ENCODE results near the gene FGFR4. TPM values are rescaled to one million over a fixed set of nuclear protein-coding genes. Genes with fewer than 3 reads are reported as not detected.

FGFR4 gene
- polyA plus RNA-seq, 1 of the 3 experiments (the other 2 are of a cell fraction): 5.6 TPM

- H3K9ac ChIP-seq: no peak overlapping the region
- no peaks in the 10 kb centered on the region for H3K79me2 ChIP-seq (ENCODE audit: insufficient read depth)
- no peaks in the 10 kb centered on the region for H3K27me3 ChIP-seq (ENCODE audit: insufficient read depth)
- no peak overlapping the region for H3K4me3 ChIP-seq (ENCODE audit: low read depth in 2 of 2, low read length in 1 of 2)
- peaks cover 0 to 9% of the 10 kb centered on the region in 2 experiments; a peak in 1 of 4 replicates for H3K4me1 ChIP-seq (ENCODE audit: control insufficient read depth in 1 of 2, insufficient read depth in 2 of 2, low read depth in 1 of 2, low read length in 1 of 2)
- no peak overlapping the region for H3K4me2 ChIP-seq
- no peaks in the 10 kb centered on the region for H3K9me2 ChIP-seq
- CTCF ChIA-PET: interaction anchor here (0.9 to 9.0 kb wide), 10 partner anchors 9 to 428 kb away, joined by 3 to 87 read pairs (median 4); partner anchors contain the start of gene UIMC1
- WGBS (ENCODE audit: low lambda C conversion rate): 63% methylated on average over 13 of the region's 13 CpGs
- TF ChIP-seq TAF1 (IDR thresholded peaks at IDR 0.05; ENCODE audit: borderline replicate concordance, low read depth, low read length) (no peak), JUND (IDR thresholded peaks at IDR 0.05) (no peak), TEAD4 (IDR thresholded peaks at IDR 0.05; ENCODE audit: borderline replicate concordance, insufficient read depth) (no peak), TCF12 (IDR thresholded peaks at IDR 0.05) (no peak), RAD21 (IDR thresholded peaks at IDR 0.05; ENCODE audit: low read length) (no peak), FOXM1 (IDR thresholded peaks at IDR 0.05; ENCODE audit: low read depth) (no peak), FOXJ3 (CRISPR knock-in tag; IDR thresholded peaks at IDR 0.05) (no peak), NFIC (IDR thresholded peaks at IDR 0.05; ENCODE audit: borderline replicate concordance) (no peak), RCOR1 (IDR thresholded peaks at IDR 0.05; ENCODE audit: low read length) (no peak)
- DNase-seq: no peak
- H4K20me1 ChIP-seq (ENCODE audit: insufficient read depth): no peaks in the 10 kb centered on the region
- H3K36me3 ChIP-seq (replicated peaks in 1 of 2; ENCODE audit: control insufficient read depth in 1 of 2, insufficient read depth in 2 of 2, low read length in 1 of 2): no peaks in the 10 kb centered on the region
- H2AFZ ChIP-seq (ENCODE audit: low read depth): no peak overlapping the region
- H3F3A ChIP-seq (replicated peaks; ENCODE audit: insufficient read depth): peaks cover 9% of the 10 kb centered on the region
- H3K27ac ChIP-seq (ENCODE audit: low read depth in 2 of 2, low read length in 1 of 2): no peak overlapping the region
- no peaks in the 10 kb centered on the region for H3K9me3 ChIP-seq
- POLR2A ChIA-PET: interaction anchor here (1.2 to 1.3 kb wide), 2 partner anchors 8 to 13 kb away, joined by 3 to 5 read pairs; no protein-coding TSS in a partner anchor
These were observed 596 bp upstream of the FGFR4 start for GRCh38 chr5:177085985-177086653.

GRCh38 chr5:177087398-177088005, 787 bp downstream of the FGFR4 start:
- WGBS (ENCODE audit: low lambda C conversion rate): 44% methylated on average over 20 of the region's 23 CpGs
- Histone ChIP-seq H3K9me2 (no peaks in the 10 kb centered on the region), H3K36me3 (replicated peaks in 1 of 2; ENCODE audit: control insufficient read depth in 1 of 2, insufficient read depth in 2 of 2, low read length in 1 of 2) (no peaks in the 10 kb centered on the region), H4K20me1 (ENCODE audit: insufficient read depth) (no peaks in the 10 kb centered on the region), H3K27ac (ENCODE audit: low read depth in 2 of 2, low read length in 1 of 2) (no peak overlapping the region), H3K4me2 (peak overlapping the region; percentile 62; the same call in 1 of the 2 replicates), H2AFZ (ENCODE audit: low read depth) (peak overlapping the region; percentile 92; the same call in 1 of the 2 replicates), H3K79me2 (ENCODE audit: insufficient read depth) (no peaks in the 10 kb centered on the region), H3K9ac (no peak overlapping the region), H3K4me3 (ENCODE audit: low read depth in 2 of 2, low read length in 1 of 2) (peak overlapping the region; percentile 39 to 47; a peak in 3 of 4 replicates), H3K9me3 (no peaks in the 10 kb centered on the region), H3K4me1 (ENCODE audit: control insufficient read depth in 1 of 2, insufficient read depth in 2 of 2, low read depth in 1 of 2, low read length in 1 of 2) (peaks cover 0 to 9% of the 10 kb centered on the region in 2 experiments; a peak in 1 of 4 replicates), H3F3A (replicated peaks; ENCODE audit: insufficient read depth) (peaks cover 9% of the 10 kb centered on the region), H3K27me3 (ENCODE audit: insufficient read depth) (no peaks in the 10 kb centered on the region)
- no peak for DNase-seq
- ChIA-PET POLR2A (interaction anchor here (1.3 kb wide), 1 partner anchor 11 kb away, joined by 3 read pairs; no protein-coding TSS in a partner anchor), CTCF (interaction anchor here (0.6 to 9.0 kb wide), 9 partner anchors 10 to 283 kb away, joined by 3 to 87 read pairs (median 4); no protein-coding TSS in a partner anchor)
- TF ChIP-seq RFX5 (IDR thresholded peaks at IDR 0.05; ENCODE audit: low read length) (no peak), RAD21 (IDR thresholded peaks at IDR 0.05; ENCODE audit: low read length) (no peak), YY1 (IDR thresholded peaks at IDR 0.05; ENCODE audit: low read depth) (no peak), RCOR1 (IDR thresholded peaks at IDR 0.05; ENCODE audit: low read length) (no peak), FOXJ3 (CRISPR knock-in tag; IDR thresholded peaks at IDR 0.05) (no peak), USF2 (IDR thresholded peaks at IDR 0.05; ENCODE audit: borderline replicate concordance, low read depth, low read length) (no peak), GATA2 (CRISPR knock-in tag; IDR thresholded peaks at IDR 0.05) (no peak), CTCF (IDR thresholded peaks at IDR 0.05) (no peak), EZH2phosphoT487 (IDR thresholded peaks at IDR 0.05; ENCODE audit: borderline replicate concordance, low read depth) (no peak), MXI1 (IDR thresholded peaks at IDR 0.05; ENCODE audit: low read depth, low read length) (no peak), CHD2 (IDR thresholded peaks at IDR 0.05; ENCODE audit: low read length, partially characterized antibody) (no peak), NRF1 (IDR thresholded peaks at IDR 0.05; ENCODE audit: low read depth, low read length) (no peak), ELF1 (IDR thresholded peaks at IDR 0.05) (no peak)
